IMR-90 (cell line): ENCODE measurements around the gene TP53I11. TPM values are rescaled to one million over a fixed set of nuclear protein-coding genes. Genes with fewer than 3 reads are reported as not detected.

Experiments used
- ATAC-seq: fragments of 200-7000 bp; cut with Tn5 transposase; 2 replicates; pipeline ENCODE4 v1.9.1; 2020; ENCODE audit warnings: low read depth, mild to moderate bottlenecking, moderate library complexity
- BruUV-seq: library from RNA; stranded (reverse); fragments of 400-500 nt; replicated peaks from 2 replicates; lab custom pipeline; 2021; lab: Mats Ljungman, UMichigan
- CTCF ChIA-PET: fragments of 300-600 bp; formaldehyde crosslinking; extraction: SDS; loops from one replicate; lab custom pipeline; 2021; ENCODE audit warnings: antibody characterized with exemption; lab: Yijun Ruan, JAX
- POLR2A ChIA-PET: fragments of 300-600 bp; sonication (Branson Sonifier 250); formaldehyde crosslinking; loops from one replicate; lab custom pipeline; 2022; ENCODE audit warnings: antibody characterized with exemption; ENCODE audit not compliant: unreplicated experiment; lab: Charles Lee
- DNase-seq: peaks from one replicate; pipeline ENCODE4 v3.0.0; 2013
- H2AFZ ChIP-seq: replicated peaks from 2 replicates; pipeline ENCODE3; 2013; ENCODE audit warnings: low read length, mild to moderate bottlenecking; ENCODE audit not compliant: poor library complexity
- H2AK5ac ChIP-seq: 2 replicates; pipeline ENCODE4 v1.6.1; 2013; ENCODE audit warnings: low read depth, low read length, inconsistent platforms
- H2AK9ac ChIP-seq: replicated peaks from 2 replicates; pipeline ENCODE3; 2013; ENCODE audit warnings: mild to moderate bottlenecking, low read depth, low read length, moderate library complexity; ENCODE audit not compliant: poor library complexity
- H2BK120ac ChIP-seq: 2 replicates; pipeline ENCODE4 v1.6.1; 2013; ENCODE audit warnings: low read depth, low read length, inconsistent platforms
- H2BK15ac ChIP-seq: 3 replicates; pipeline ENCODE4 v1.6.1; 2013; ENCODE audit warnings: low read depth, low read length, inconsistent platforms
- H2BK20ac ChIP-seq: 2 replicates; pipeline ENCODE4 v1.6.1; 2013; ENCODE audit warnings: low read depth, mild to moderate bottlenecking, inconsistent platforms, low read length, moderate library complexity
- H2BK5ac ChIP-seq: 2 replicates; pipeline ENCODE4 v1.6.1; 2013; ENCODE audit warnings: mild to moderate bottlenecking, low read depth, low read length, inconsistent platforms; ENCODE audit not compliant: poor library complexity, severe bottlenecking
- H3K14ac ChIP-seq: replicated peaks from 2 replicates; pipeline ENCODE4 v1.6.1; 2013; ENCODE audit warnings: low read depth, low read length, inconsistent platforms
- H3K18ac ChIP-seq: 2 replicates; pipeline ENCODE4 v1.6.1; 2013; ENCODE audit warnings: low read depth, low read length, control low read depth
- H3K23ac ChIP-seq: 2 replicates; pipeline ENCODE4 v1.6.1; 2013; ENCODE audit warnings: low read depth, low read length, inconsistent platforms
- H3K27ac ChIP-seq: 2 replicates; pipeline ENCODE4 v1.5.1; 2013; ENCODE audit warnings: mild to moderate bottlenecking, control low read depth, low read length; ENCODE audit not compliant: insufficient read depth
- H3K27me3 ChIP-seq: 2 replicates; pipeline ENCODE4 v1.6.1; 2013; ENCODE audit warnings: low read length; ENCODE audit not compliant: control insufficient read depth, insufficient read depth
- H3K36me3 ChIP-seq: 2 replicates; pipeline ENCODE4 v1.6.1; 2013; ENCODE audit warnings: low read length, mixed read lengths; ENCODE audit not compliant: control insufficient read depth, insufficient read depth
- H3K4ac ChIP-seq: 2 replicates; pipeline ENCODE4 v1.6.1; 2013; ENCODE audit warnings: low read depth, low read length, inconsistent platforms
- H3K4me1 ChIP-seq: 2 replicates; pipeline ENCODE4 v1.6.1; 2013; ENCODE audit warnings: low read length, mixed read lengths; ENCODE audit not compliant: control insufficient read depth, insufficient read depth
- H3K4me2 ChIP-seq: 2 replicates; pipeline ENCODE4 v1.6.1; 2013; ENCODE audit warnings: low read depth, mild to moderate bottlenecking, control low read depth, low read length, moderate library complexity
- H3K4me3 ChIP-seq: 2 replicates; pipeline ENCODE4 v1.5.1; 2013; ENCODE audit warnings: low read depth, mild to moderate bottlenecking, control low read depth, low read length, moderate library complexity; ENCODE audit not compliant: insufficient read depth
- H3K56ac ChIP-seq: 2 replicates; pipeline ENCODE4 v1.6.1; 2013; ENCODE audit warnings: low read length, inconsistent platforms; ENCODE audit not compliant: insufficient read depth; ENCODE audit errors: extremely low read depth
- H3K79me1 ChIP-seq, 2 experiments: 2 replicates each; pipeline ENCODE4 v1.6.1; 2013; ENCODE audit warnings: low read length in 2 of 2, inconsistent platforms in 1 of 2, low read depth in 1 of 2
- H3K9ac ChIP-seq: 2 replicates; pipeline ENCODE4 v1.6.1; 2013; ENCODE audit warnings: low read depth, low read length, control low read depth
- H3K9me1 ChIP-seq: 2 replicates; pipeline ENCODE4 v1.6.1; 2013; ENCODE audit warnings: low read length, inconsistent platforms; ENCODE audit not compliant: insufficient read depth
- H3K9me3 ChIP-seq: 2 replicates; pipeline ENCODE4 v1.6.1; 2013; ENCODE audit warnings: low read length; ENCODE audit not compliant: control insufficient read depth, insufficient read depth
- H4K20me1 ChIP-seq: 2 replicates; pipeline ENCODE4 v1.6.1; 2013; ENCODE audit warnings: low read length, inconsistent platforms; ENCODE audit not compliant: insufficient read depth
- H4K5ac ChIP-seq: 2 replicates; pipeline ENCODE4 v1.6.1; 2013; ENCODE audit warnings: mild to moderate bottlenecking, low read depth, low read length, control low read depth
- H4K8ac ChIP-seq, 2 experiments: 2 replicates each; pipeline ENCODE4 v1.6.1; 2013; ENCODE audit warnings: low read depth in 2 of 2, low read length in 2 of 2, control low read depth in 1 of 2, inconsistent platforms in 1 of 2
- H4K91ac ChIP-seq: 2 replicates; pipeline ENCODE4 v1.6.1; 2013; ENCODE audit warnings: low read depth, low read length, inconsistent platforms; ENCODE audit not compliant: insufficient read depth
- BHLHE40 ChIP-seq: fragments of 150-350 bp; IDR thresholded peaks from 2 replicates; pipeline ENCODE4 v1.6.1; 2016; ENCODE audit warnings: mild to moderate bottlenecking, low read depth, low read length
- CEBPB ChIP-seq: IDR thresholded peaks from 2 replicates; pipeline ENCODE4 v1.6.1; 2012; ENCODE audit warnings: low read depth, low read length, improper control_type of control experiment
- CHD1 ChIP-seq: IDR thresholded peaks from 2 replicates; pipeline ENCODE4 v1.6.1; 2012; ENCODE audit warnings: low read depth, low read length, improper control_type of control experiment
- CTCF ChIP-seq: conservative IDR thresholded peaks from 2 replicates; pipeline ENCODE4 v1.5.1; 2012; ENCODE audit warnings: mild to moderate bottlenecking, low read depth, low read length, improper control_type of control experiment
- ELK1 ChIP-seq: fragments of 150-350 bp; IDR thresholded peaks from 2 replicates; pipeline ENCODE4 v1.6.1; 2016; ENCODE audit warnings: low read depth, mild to moderate bottlenecking, low read length, moderate library complexity, borderline replicate concordance
- MAZ ChIP-seq: IDR thresholded peaks from 2 replicates; pipeline ENCODE4 v1.6.1; 2012; ENCODE audit warnings: low read depth, mild to moderate bottlenecking, low read length, improper control_type of control experiment, moderate library complexity, borderline replicate concordance
- MXI1 ChIP-seq: IDR thresholded peaks from 2 replicates; pipeline ENCODE4 v1.6.1; 2012; ENCODE audit warnings: low read depth, mild to moderate bottlenecking, low read length, moderate library complexity, borderline replicate concordance
- POLR2A ChIP-seq: IDR thresholded peaks from 2 replicates; pipeline ENCODE4 v1.6.1; 2012; ENCODE audit warnings: mild to moderate bottlenecking, low read depth, low read length
- RAD21 ChIP-seq: IDR thresholded peaks from 2 replicates; pipeline ENCODE4 v1.6.1; 2012; ENCODE audit warnings: low read length, improper control_type of control experiment
- RCOR1 ChIP-seq: IDR thresholded peaks from 2 replicates; pipeline ENCODE4 v1.6.1; 2012; ENCODE audit warnings: mild to moderate bottlenecking, low read length, improper control_type of control experiment; ENCODE audit not compliant: insufficient replicate concordance
- RFX5 ChIP-seq: IDR thresholded peaks from 2 replicates; pipeline ENCODE4 v1.8.0; 2012; ENCODE audit warnings: low read depth, mild to moderate bottlenecking, low read length, moderate library complexity
- SMC3 ChIP-seq: fragments of 150-350 bp; IDR thresholded peaks from 2 replicates; pipeline ENCODE4 v1.6.1; 2016; ENCODE audit warnings: low read depth, mild to moderate bottlenecking, antibody characterized with exemption, low read length, moderate library complexity
- USF2 ChIP-seq: fragments of 150-350 bp; IDR thresholded peaks from 2 replicates; pipeline ENCODE4 v1.6.1; 2017; ENCODE audit warnings: mild to moderate bottlenecking, antibody characterized with exemption, low read length, low read depth
- WGBS, 2 experiments: methylation state at CpG; one replicate each; pipeline versions ENCODE4 v1.1.5 to v1.1.7; 2013; ENCODE audit warnings: missing lambda C conversion rate in 2 of 2; ENCODE audit not compliant: insufficient read length in 1 of 2; ENCODE audit errors: extremely low coverage in 2 of 2; 5-methylcytosine and 5-hydroxymethylcytosine counted together
- dilution Hi-C: fragments of 300-500 bp; cut with HindIII; formaldehyde crosslinking; loops from one replicate; pipeline ENCODE4 v1.14.3; 2018; ENCODE audit warnings: low sequenced_read_pairs; ENCODE audit not compliant: unreplicated experiment
- in situ Hi-C: fragments of 300-500 bp; cut with MboI; formaldehyde crosslinking; loops from 3 replicates; pipeline ENCODE4 v1.14.3; 2019; ENCODE audit warnings: low sequenced_read_pairs, inconsistent platforms, mixed read lengths
- intact Hi-C: fragments of 100-400 bp; cut with micrococcal nuclease; formaldehyde crosslinking; loops from 2 replicates; pipeline ENCODE4 v1.10.0; 2022
- polyA plus RNA-seq, 3 experiments: library from polyadenylated mRNA; depleted of rRNA; stranded (reverse); fragments of >200 nt; gene quantifications; 2 replicates each; pipeline ENCODE4 v1.2.3, GENCODE V29; 2012; ENCODE audit warnings: low replicate concordance in 1 of 3
- total RNA-seq: library from RNA; depleted of rRNA; stranded (reverse); fragments of >200 nt; gene quantifications from 2 replicates; pipeline ENCODE4 v1.2.3, GENCODE V29; 2012

Gene TP53I11
- total and polyA plus RNA-seq, 2 of the 4 experiments (the other 2 are of a cell fraction), result 3.9 to 22.0 TPM

- Histone ChIP-seq H3K9me3 (no peaks in the 10 kb centered on the region), H3K9me1 (no peaks in the 10 kb centered on the region), H4K5ac (no peak overlapping the region), H3K79me1 (no peaks in the 10 kb centered on the region), H3K4me2 (no peak overlapping the region), H2BK120ac (no peak overlapping the region), H3K27me3 (no peaks in the 10 kb centered on the region), H2AFZ (no peak overlapping the region), H4K20me1 (peaks cover 9% of the 10 kb centered on the region; the same call in 1 of the 2 replicates), H3K4me1 (no peaks in the 10 kb centered on the region; the same call in 1 of the 2 replicates), H2BK5ac (no peak overlapping the region), H2AK5ac (no peak overlapping the region), H2BK20ac (no peak overlapping the region), H2AK9ac (peak overlapping the region; percentile 53), H3K27ac (no peak overlapping the region), H3K36me3 (peaks cover 28% of the 10 kb centered on the region; the same call in 1 of the 2 replicates), H3K4me3 (no peak overlapping the region), H4K8ac (no peak overlapping the region), H2BK15ac (no peak overlapping the region), H3K9ac (no peak overlapping the region), H3K23ac (no peak overlapping the region), H3K18ac (no peak overlapping the region), H3K4ac (no peak overlapping the region), H3K14ac (no peak overlapping the region), H4K91ac (no peak overlapping the region), H3K56ac (no peak overlapping the region)
- POLR2A ChIA-PET, result no interaction called here
- intact Hi-C loops (no loop called here), dilution Hi-C loops (no loop called here), in situ Hi-C loops (loop anchor here (10.0 kb wide), 1 partner anchor 361 kb away; no protein-coding TSS in a partner anchor)
- ATAC-seq, result no peak
- CTCF ChIA-PET, result interaction anchor here (1.0 kb wide), 1 partner anchor 169 kb away, joined by 3 read pairs; no protein-coding TSS in a partner anchor
- no CpG with 5 or more reads among the region's 2 CpGs for WGBS, 2 experiments
- TSS peak; percentile 80 for BruUV-seq
- DNase-seq, result no peak
- TF ChIP-seq MXI1 (no peak), MAZ (no peak), USF2 (no peak), RFX5 (no peak), CHD1 (no peak), ELK1 (no peak), BHLHE40 (no peak), SMC3 (no peak), RAD21 (no peak), POLR2A (no peak), CEBPB (no peak), RCOR1 (no peak), CTCF (no peak)
Observed at GRCh38 chr11:44934110-44934509, 16.6 kb downstream of the TP53I11 start.
